Fibroblast of the aortic adventitia (primary cell): ENCODE results near the gene AAGAB. TPM values are rescaled to one million over a fixed set of nuclear protein-coding genes. Genes with fewer than 3 reads are reported as not detected.
"Not testable (repeated sequence)": the region's sequence is repeated elsewhere in the genome, so short reads cannot be mapped to it uniquely, and the experiment has no call there.

Experiments used
- DNase-seq: peaks from one replicate; pipeline ENCODE4 v3.0.0-alpha.2; 2010; ENCODE audit warnings: low read depth
- H3K4me3 ChIP-seq: 2 replicates; pipeline ENCODE4 v1.5.1; 2011; ENCODE audit warnings: low read depth, mild to moderate bottlenecking, control low read depth, low read length, moderate library complexity
- total RNA-seq: library from RNA; depleted of rRNA; stranded (reverse); fragments of >200 nt; gene quantifications from 2 replicates; pipeline ENCODE4 v1.2.3, GENCODE V29; 2012; ENCODE audit warnings: low replicate concordance
- TF ChIP-seq, protein P1 (sequence below): IDR thresholded peaks from 2 replicates; pipeline ENCODE4 v1.5.1; 2011; ENCODE audit warnings: mild to moderate bottlenecking, low read length, control low read depth, inconsistent platforms; ENCODE audit not compliant: insufficient read depth

The AAGAB gene
- total RNA-seq, 1 donor: 43.7 TPM

DNA sequence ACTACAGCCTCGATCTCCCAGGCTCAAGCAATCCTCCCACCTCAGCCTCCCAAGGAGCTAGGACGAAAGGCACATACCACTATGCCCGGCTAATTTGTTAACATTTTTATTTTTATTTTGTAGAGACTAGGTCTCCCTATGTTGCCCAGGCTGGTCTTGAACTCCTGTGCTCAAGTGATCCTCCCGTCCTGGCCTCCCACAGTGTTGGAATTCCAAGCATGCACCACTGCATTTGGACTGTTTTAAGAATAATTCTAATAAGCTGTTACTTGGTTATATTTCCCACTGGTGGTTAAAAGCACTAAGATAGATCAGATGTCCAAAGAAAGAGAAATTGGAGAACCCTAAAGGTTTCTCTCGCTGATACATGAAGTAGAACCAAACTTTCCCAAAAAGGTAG lies 3.1 kb downstream of the AAGAB start:
- TF ChIP-seq, protein P1, sequence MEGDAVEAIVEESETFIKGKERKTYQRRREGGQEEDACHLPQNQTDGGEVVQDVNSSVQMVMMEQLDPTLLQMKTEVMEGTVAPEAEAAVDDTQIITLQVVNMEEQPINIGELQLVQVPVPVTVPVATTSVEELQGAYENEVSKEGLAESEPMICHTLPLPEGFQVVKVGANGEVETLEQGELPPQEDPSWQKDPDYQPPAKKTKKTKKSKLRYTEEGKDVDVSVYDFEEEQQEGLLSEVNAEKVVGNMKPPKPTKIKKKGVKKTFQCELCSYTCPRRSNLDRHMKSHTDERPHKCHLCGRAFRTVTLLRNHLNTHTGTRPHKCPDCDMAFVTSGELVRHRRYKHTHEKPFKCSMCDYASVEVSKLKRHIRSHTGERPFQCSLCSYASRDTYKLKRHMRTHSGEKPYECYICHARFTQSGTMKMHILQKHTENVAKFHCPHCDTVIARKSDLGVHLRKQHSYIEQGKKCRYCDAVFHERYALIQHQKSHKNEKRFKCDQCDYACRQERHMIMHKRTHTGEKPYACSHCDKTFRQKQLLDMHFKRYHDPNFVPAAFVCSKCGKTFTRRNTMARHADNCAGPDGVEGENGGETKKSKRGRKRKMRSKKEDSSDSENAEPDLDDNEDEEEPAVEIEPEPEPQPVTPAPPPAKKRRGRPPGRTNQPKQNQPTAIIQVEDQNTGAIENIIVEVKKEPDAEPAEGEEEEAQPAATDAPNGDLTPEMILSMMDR: no peak
- no peak overlapping the region for H3K4me3 ChIP-seq
- no peak for DNase-seq

DNA sequence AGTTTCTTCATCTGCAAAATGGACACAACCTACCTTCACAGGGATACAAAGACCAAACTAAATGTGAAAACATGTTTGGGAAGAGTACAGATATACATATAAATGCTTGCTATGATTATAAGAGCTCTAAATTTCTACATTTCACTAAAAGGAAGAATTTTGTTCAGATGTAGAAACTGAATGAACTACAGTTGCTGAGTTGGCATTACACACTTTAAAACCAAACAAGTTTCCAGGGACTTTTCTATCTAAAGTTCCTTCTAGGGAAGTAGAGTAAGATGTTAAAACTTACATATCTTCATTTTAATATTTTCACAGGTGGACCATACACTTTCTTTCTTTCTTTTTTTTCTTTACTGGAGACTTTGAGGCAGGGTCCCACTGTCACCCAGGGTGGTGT lies 4.6 kb downstream of the AAGAB start:
- DNase-seq: no peak
- H3K4me3 ChIP-seq: no peak overlapping the region
- TF ChIP-seq, protein P1: no peak

DNA sequence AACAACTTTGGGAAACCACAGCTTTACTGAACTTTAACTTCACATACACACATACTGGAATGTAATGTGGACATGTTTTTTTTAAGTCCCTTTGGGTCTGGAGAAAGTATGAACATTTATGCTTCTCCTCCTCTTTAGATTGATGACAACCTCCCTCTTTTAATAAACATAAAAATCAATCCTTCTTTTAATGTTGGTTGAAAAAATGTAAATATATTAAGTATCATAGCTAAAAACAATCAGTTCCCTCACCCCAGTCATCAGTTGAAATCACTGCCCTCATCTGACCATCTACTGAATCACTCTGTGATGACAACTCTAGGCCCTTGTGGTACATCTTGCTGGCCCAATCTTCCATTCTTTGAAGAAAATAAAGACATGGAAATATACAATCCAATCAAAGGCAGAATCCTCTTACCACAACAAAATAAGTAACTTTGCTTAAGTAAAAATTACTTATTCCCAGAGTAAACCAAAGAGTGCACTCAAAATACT lies 6.4 kb downstream of the AAGAB start:
- DNase-seq: no peak
- no peak overlapping the region for H3K4me3 ChIP-seq
- TF ChIP-seq, protein P1: no peak

DNA sequence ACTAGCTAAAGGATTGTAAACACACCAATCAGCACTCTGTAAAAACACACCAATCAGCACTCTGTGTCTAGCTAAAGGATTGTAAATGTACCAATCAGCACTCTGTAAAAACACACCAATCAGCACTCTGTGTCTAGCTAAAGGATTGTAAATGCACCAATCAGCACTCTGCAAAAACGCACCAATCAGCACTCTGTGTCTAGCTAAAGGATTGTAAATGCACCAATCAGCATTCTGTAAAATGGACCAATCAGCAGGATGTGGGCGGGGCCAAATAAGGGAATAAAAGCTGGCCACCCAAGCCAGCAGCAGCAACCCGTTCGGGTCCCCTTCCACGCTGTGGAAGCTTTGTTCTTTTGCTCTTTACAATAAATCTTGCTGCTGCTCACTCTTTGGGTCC lies 7.9 kb downstream of the AAGAB start:
- not testable (repeated sequence) for H3K4me3 ChIP-seq, DNase-seq

DNA sequence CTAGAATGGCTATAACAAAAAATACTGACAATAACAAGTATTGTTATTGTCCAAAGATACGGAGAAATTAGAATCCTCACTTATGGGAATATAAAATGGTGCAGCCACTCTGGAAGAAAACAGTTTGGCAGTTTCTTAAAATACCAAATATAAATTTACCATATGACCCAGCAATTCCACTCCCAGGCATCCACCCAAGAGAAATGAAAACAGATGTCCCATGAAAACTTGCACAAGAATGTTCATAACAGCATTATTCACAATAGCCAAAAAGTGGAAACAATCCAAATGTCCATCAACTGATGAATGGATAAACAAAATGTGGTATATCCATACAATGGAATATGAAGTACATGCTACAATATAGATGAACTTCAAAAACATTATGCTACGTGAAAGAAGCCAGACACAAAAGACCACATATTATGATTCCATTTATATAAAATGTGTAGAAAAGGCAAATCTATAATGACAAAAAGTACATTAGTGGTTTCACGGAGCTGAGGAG lies 9.4 kb downstream of the AAGAB start:
- peak; percentile 86 for DNase-seq
- H3K4me3 ChIP-seq: no peak overlapping the region
- TF ChIP-seq, protein P1: no peak

DNA sequence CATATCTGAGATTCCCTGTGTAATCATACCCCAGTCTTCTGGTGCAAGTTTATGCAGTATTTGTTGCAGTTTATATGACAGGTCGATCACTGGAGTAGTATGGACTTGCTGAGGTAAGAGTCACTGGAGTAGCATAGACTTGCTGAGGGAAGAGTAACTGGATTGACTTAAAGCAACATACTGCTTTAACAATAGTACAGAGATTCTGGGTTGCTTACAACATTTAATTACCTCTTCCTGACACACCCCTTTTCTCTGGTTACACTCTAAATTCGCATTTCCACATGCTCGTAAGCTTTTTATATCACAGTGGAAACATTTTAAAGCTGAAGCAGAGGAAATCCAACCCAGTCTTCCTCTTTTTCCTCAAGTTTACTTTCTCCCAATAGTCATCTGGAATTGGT lies 11.8 kb downstream of the AAGAB start:
- peak; percentile 51 for DNase-seq
- H3K4me3 ChIP-seq: no peak overlapping the region
- TF ChIP-seq, protein P1: no peak

DNA sequence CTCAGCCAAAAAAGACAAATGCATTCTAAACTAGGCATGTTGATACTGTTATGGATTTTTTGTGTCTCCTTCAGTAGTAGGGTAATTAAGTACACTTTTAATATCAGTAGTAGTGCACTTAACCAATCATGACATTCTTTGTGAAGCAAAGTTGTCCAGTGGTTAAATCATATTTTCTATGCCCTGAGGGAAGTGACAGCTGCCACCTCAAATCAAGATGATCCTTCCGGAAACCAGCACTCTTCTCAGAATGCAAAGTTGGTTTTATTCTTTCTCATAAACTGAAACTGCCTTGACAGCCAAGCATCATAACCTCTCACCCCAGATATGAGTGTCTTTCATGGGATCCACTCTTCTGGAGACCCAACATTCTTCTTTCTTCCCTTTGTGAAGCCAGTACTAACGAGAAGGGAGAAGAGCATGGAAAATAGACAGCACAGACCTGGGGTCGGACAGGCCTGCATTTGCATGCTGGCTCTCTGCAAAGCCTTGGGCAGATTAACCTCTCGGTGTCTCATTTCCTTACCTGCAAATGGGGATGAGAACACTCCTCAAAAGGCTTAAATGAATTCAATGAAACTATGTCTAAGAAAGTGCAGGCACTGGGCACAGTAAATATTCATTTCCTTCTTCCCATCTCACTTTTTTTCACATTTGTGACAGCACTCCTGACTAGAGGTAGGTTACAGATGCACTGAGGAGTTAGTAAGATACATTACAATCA lies 13.2 kb downstream of the AAGAB start:
- DNase-seq: no peak
- TF ChIP-seq, protein P1: no peak
- no peak overlapping the region for H3K4me3 ChIP-seq
